GM19467 (cell line): ENCODE results near the gene PRKRIP1.
A peak's percentile ranks its signal among the peaks of the same experiment; 100 is the strongest.
"Not testable (repeated sequence)": the region's sequence is repeated elsewhere in the genome, so short reads cannot be mapped to it uniquely, and the experiment has no call there.

Experiments used
- ATAC-seq: cut with Tn5 transposase; IDR thresholded peaks from one replicate; pipeline ENCODE4 v1.9.1; 2021; ENCODE audit warnings: mild to moderate bottlenecking, moderate library complexity; ENCODE audit not compliant: unreplicated experiment

Gene PRKRIP1

GRCh38 chr7:102429141-102429899, 33.2 kb downstream of the PRKRIP1 start:
- ATAC-seq: no peak

GRCh38 chr7:102431617-102432298, 35.6 kb downstream of the PRKRIP1 start:
- no peak for ATAC-seq

GRCh38 chr7:102432442-102433218, 36.5 kb downstream of the PRKRIP1 start:
- peak; percentile 15 for ATAC-seq

GRCh38 chr7:102433219-102434038, 37.3 kb downstream of the PRKRIP1 start, which contains the start of gene ORAI2:
ORAI2 (plus strand) TSS chr7:102433575; CDS start chr7:102438957, 5,382 bp downstream.
- peak; percentile 68 for ATAC-seq

GRCh38 chr7:102434039-102434486, 37.9 kb downstream of the PRKRIP1 start:
- no peak for ATAC-seq

GRCh38 chr7:102436118-102436517, 40.0 kb downstream of the PRKRIP1 start:
- ATAC-seq: no peak

- no peak for ATAC-seq
Observed at GRCh38 chr7:102439963-102440795, 44.0 kb downstream of the PRKRIP1 start.

- no peak for ATAC-seq
Observed at GRCh38 chr7:102444961-102445673, 49.0 kb downstream of the PRKRIP1 start.

- ATAC-seq: no peak
Observed at GRCh38 chr7:102445674-102446071, 49.5 kb downstream of the PRKRIP1 start.

GRCh38 chr7:102446387-102447156, 50.4 kb downstream of the PRKRIP1 start:
- no peak for ATAC-seq

- ATAC-seq: no peak
Observed at GRCh38 chr7:102447311-102447710, 51.1 kb downstream of the PRKRIP1 start.

- no peak for ATAC-seq
Observed at GRCh38 chr7:102449136-102449535, 53.0 kb downstream of the PRKRIP1 start.

GRCh38 chr7:102450242-102450641, 54.1 kb downstream of the PRKRIP1 start:
- no peak for ATAC-seq

- ATAC-seq: no peak
Observed at GRCh38 chr7:102451371-102452054, 55.4 kb downstream of the PRKRIP1 start.

GRCh38 chr7:102452451-102452850, 56.3 kb downstream of the PRKRIP1 start:
- no peak for ATAC-seq

- ATAC-seq: no peak
Observed at GRCh38 chr7:102453319-102453718, 57.2 kb downstream of the PRKRIP1 start.

- no peak for ATAC-seq
Observed at GRCh38 chr7:102454468-102454867, 58.3 kb downstream of the PRKRIP1 start.

- not testable (repeated sequence) for ATAC-seq
Observed at GRCh38 chr7:102454932-102455331, 58.8 kb downstream of the PRKRIP1 start.
